Measurements from ENCODE around the gene EID3. TPM values are rescaled to one million over a fixed set of nuclear protein-coding genes. Genes with fewer than 3 reads are reported as not detected.

EID3 gene
- total and polyA plus RNA-seq, 2 of the 8 experiments (the other 6 are each of a cell fraction or from before 2014, with no cell fraction given): 1.2 to 2.8 TPM

- TF ChIP-seq CHD7 (IDR thresholded peaks at IDR 0.05; ENCODE audit: insufficient replicate concordance, low read length) (no peak), BCL11A (IDR thresholded peaks at IDR 0.05; ENCODE audit: low read depth in 2 of 2, low read length in 2 of 2) (no peak), KDM4A (IDR thresholded peaks at IDR 0.05; ENCODE audit: low read depth, low read length, severe bottlenecking) (no peak)
These were observed 31.0 kb downstream of the EID3 start (continued) for GRCh38 chr12:104334581-104334980.
